Progenitor cell of endocrine pancreas (in vitro differentiated cells): ENCODE data around the gene NFYB. TPM values are rescaled to one million over a fixed set of nuclear protein-coding genes. Genes with fewer than 3 reads are reported as not detected.

ENCODE experiments used
- DNase-seq: peaks from one replicate; pipeline ENCODE4 v3.0.0; 2021; ENCODE audit warnings: low spot score; ENCODE audit not compliant: unreplicated experiment
- H3K27ac Mint-ChIP-seq: 2 replicates; pipeline ENCODE4 v1.8.0; 2021; ENCODE audit warnings: mild to moderate bottlenecking, moderate library complexity, mixed read lengths
- H3K27me3 Mint-ChIP-seq: 2 replicates; pipeline ENCODE4 v1.8.0; 2021; ENCODE audit warnings: mixed read lengths
- H3K36me3 Mint-ChIP-seq: 2 replicates; pipeline ENCODE4 v1.8.0; 2022; ENCODE audit warnings: mixed read lengths; ENCODE audit not compliant: insufficient read depth
- H3K4me1 Mint-ChIP-seq: 2 replicates; pipeline ENCODE4 v1.8.0; 2021; ENCODE audit warnings: low read depth, mixed read lengths
- H3K4me3 Mint-ChIP-seq: 2 replicates; pipeline ENCODE4 v1.8.0; 2021; ENCODE audit warnings: low read depth, mild to moderate bottlenecking, moderate library complexity, mixed read lengths
- H3K9me3 Mint-ChIP-seq: 2 replicates; pipeline ENCODE4 v1.8.0; 2021; ENCODE audit warnings: low read depth, mixed read lengths
- total RNA-seq: library from RNA; stranded (reverse); gene quantifications from 2 replicates; pipeline ENCODE4 v1.2.1, GENCODE V29; 2021
- TF ChIP-seq, protein P1 (sequence below): fragments of 200-600 bp; sonication (generic); IDR thresholded peaks from one replicate; pipeline ENCODE4 v1.5.0; 2021; ENCODE audit warnings: antibody characterized with exemption, mild to moderate bottlenecking; ENCODE audit not compliant: unreplicated experiment

NFYB gene
- total RNA-seq, 1 donor from 2014 or later, result 36.2 TPM

DNA sequence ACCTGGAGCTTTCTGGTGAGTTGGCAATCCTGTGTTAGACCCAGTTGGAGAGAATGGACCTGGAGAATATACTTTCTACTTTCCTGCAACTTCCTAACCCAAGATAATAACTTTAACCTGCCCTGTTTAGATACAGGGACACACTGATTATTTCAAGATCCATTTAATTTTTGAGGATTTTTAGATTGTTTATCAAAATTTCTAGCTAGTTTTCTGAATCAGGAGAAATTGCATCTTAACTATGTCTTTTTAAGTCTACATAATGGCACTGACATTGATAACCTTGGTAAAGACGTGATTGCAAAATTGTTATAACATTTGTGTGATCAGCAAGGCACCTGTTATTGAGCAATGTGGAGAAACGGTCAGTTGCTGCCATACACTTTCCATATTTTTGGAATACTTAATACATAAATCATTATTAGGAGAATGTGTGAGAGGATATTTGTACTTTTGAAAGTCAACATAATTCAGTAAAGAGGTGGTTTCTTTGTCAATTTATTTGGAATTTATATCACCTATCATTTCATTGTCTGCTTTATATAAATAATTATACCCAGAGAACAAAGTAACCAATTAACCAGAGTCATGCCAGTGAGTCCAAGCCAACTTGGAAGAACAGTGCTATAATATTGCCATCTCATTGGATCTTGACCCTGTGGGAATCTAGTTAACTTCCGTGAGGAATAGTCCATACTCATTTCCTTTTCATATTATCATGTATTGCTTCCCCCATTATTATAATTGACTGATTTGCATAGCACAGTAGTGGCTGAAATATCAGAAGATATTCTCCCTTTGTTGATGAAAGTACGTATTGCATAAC lies 28.4 kb downstream of the NFYB start:
- no peak for DNase-seq
- no peak overlapping the region for H3K27ac Mint-ChIP-seq
- H3K27me3 Mint-ChIP-seq, result no peaks in the 10 kb centered on the region
- TF ChIP-seq, protein P1, sequence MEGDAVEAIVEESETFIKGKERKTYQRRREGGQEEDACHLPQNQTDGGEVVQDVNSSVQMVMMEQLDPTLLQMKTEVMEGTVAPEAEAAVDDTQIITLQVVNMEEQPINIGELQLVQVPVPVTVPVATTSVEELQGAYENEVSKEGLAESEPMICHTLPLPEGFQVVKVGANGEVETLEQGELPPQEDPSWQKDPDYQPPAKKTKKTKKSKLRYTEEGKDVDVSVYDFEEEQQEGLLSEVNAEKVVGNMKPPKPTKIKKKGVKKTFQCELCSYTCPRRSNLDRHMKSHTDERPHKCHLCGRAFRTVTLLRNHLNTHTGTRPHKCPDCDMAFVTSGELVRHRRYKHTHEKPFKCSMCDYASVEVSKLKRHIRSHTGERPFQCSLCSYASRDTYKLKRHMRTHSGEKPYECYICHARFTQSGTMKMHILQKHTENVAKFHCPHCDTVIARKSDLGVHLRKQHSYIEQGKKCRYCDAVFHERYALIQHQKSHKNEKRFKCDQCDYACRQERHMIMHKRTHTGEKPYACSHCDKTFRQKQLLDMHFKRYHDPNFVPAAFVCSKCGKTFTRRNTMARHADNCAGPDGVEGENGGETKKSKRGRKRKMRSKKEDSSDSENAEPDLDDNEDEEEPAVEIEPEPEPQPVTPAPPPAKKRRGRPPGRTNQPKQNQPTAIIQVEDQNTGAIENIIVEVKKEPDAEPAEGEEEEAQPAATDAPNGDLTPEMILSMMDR, result no peak
- no peak overlapping the region for H3K4me3 Mint-ChIP-seq
- H3K9me3 Mint-ChIP-seq, result no peaks in the 10 kb centered on the region
- H3K4me1 Mint-ChIP-seq, result no peaks in the 10 kb centered on the region
- H3K36me3 Mint-ChIP-seq, result no peaks in the 10 kb centered on the region

DNA sequence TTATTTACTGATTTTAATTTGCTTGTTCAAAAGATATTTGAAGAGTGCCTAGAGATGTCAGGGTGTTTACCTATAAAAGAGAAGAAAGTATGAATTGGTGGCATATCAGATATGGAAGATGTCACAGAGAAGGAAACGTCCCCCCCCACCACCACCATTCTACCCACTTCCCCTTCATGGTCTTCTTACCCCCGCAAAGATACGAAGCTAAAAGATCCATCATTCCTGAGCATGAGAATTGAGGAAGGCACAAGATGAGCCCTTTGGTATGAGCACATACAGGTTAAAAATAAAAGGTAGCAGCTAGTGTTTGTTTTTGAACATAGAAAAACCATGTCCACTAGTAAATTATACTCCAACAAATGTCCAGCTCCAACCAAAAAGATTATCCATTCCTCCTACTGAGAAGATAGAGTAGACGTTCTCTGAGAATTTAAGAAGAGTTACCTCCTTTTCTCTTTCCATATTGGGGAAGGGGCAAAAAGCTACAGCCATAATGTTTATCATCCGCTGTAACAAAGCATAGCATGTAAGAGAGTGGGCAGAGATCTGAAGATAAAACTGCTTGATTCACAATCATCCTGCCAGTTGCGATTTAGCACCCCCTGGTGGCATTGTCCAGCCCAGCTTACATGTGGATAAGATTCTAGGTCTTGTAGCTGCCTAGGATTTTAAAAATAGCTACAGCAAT lies 29.1 kb downstream of the NFYB start:
- TF ChIP-seq, protein P1, result peak; percentile 87
- Mint-ChIP-seq H3K4me1 (no peaks in the 10 kb centered on the region), H3K27ac (no peak overlapping the region), H3K27me3 (no peaks in the 10 kb centered on the region), H3K9me3 (no peaks in the 10 kb centered on the region), H3K36me3 (no peaks in the 10 kb centered on the region), H3K4me3 (no peak overlapping the region)
- peak; percentile 59 for DNase-seq

DNA sequence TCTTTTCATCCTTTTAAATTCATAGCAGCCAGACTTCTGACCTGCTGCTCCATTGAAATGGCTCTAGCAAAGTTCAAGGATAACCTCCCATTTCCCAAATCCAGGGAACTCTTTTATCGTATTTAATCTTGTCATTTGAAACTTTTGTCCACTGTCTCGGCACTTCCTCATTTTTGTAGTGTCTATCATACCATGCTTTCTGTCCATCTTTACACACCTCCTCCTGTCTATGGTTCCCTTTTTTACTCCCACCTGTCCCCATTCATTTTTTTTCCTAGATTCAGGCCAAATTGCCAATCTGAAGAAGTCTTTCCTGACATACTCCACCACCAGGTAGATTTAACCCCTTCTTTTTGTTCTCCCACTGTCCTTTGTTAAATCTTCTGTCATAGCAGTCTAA lies 31.0 kb downstream of the NFYB start:
- H3K27ac Mint-ChIP-seq, result no peak overlapping the region
- H3K27me3 Mint-ChIP-seq, result no peaks in the 10 kb centered on the region
- peaks cover 2% of the 10 kb centered on the region for H3K4me1 Mint-ChIP-seq
- no peaks in the 10 kb centered on the region for H3K9me3 Mint-ChIP-seq
- H3K4me3 Mint-ChIP-seq, result no peak overlapping the region
- TF ChIP-seq, protein P1, result no peak
- H3K36me3 Mint-ChIP-seq, result no peaks in the 10 kb centered on the region
- DNase-seq, result no peak

DNA sequence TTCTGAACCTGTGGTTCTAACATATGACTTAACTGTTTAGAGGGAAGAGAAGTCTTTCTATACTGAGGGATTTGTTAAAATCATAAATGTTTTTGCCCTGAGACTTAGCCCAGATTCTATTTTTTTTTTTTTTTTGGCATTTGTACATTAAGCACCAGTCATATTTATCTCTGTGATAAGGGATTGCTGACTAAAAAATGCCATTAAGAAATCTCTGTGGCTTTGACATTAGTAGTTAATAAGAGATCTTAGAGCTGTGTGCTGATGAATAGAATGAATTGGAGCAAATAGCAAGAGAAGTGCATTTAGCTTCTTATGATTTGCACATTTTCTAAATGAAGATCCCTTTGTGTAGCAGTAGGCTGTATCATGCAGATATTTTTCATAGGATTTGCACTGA lies 32.5 kb downstream of the NFYB start:
- Mint-ChIP-seq H3K27ac (no peak overlapping the region), H3K4me3 (no peak overlapping the region), H3K36me3 (no peaks in the 10 kb centered on the region), H3K27me3 (no peaks in the 10 kb centered on the region), H3K9me3 (no peaks in the 10 kb centered on the region), H3K4me1 (peaks cover 2% of the 10 kb centered on the region)
- TF ChIP-seq, protein P1, result no peak
- DNase-seq, result no peak

DNA sequence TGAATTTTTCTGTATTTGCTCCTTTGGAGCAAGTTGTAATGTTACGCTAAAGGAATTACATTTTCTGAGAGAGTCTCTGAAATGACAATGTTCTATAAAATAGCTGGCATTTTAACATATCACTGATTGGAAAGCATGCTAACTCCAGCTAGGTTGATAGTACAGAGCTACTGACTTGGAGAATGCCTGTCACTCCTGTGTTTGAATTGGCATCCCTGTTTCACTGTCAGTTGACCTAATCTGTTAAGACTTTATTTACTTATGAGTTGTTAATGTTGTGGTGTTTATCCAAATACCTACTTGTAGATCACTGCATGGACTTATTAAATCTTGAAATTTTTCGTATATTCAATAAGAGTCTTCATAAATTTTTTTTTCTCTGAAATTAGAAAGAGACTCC lies 40.1 kb downstream of the NFYB start:
- Mint-ChIP-seq H3K27ac (no peak overlapping the region), H3K4me1 (peaks cover 2% of the 10 kb centered on the region), H3K27me3 (no peaks in the 10 kb centered on the region), H3K9me3 (no peaks in the 10 kb centered on the region), H3K4me3 (no peak overlapping the region), H3K36me3 (peaks cover 9% of the 10 kb centered on the region)
- TF ChIP-seq, protein P1, result no peak
- no peak for DNase-seq
